Measurements from ENCODE around the gene TMEM222.

The TMEM222 gene

DNA sequence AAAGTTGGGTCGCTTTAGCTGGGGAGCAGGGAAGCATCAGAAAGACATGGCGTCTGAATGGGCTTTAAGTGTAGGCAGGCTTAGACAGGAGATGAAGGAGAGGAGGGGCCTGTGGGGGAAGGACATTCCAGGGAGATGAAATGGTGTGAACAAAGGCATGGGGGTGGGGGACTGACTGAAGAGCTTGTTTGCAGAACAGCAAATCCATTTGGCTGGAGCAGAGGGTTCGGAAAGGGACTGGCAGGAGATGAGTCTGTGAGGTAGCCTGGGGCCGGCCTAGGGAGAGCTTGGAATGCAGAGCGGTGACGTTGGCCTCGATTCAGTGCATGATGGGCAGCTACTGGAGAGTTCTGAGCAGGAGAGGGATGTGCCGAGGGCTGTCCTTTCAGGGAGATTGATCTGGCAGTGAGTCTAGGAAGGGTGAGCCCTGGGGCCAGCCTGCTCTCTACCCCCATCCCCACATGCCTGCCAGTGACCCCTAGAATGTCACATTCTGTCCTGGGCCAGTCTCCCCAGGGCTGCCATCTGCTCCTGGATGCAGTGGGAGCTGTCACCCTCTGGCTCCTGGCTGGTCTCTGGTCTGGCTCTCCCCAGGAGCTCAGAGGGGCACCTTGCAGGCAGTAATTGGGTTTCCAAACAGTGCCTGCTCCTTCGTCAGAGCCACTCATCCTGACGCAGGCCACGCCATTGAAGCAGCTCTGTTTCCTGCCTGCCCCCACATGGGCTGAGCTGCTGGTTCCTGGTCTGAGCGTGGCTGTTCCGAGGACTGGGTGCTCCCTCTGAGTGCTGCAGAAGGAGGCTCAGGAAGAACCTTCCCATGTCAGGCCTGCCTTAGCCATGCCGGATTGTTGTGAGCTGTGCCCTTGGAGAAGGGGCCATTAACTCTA, 22.3 kb upstream of the TMEM222 start:
- POLR2A ChIA-PET, result interaction anchor here (0.7 to 1.9 kb wide), 2 partner anchors 98 to 1745 kb away, joined by 3 to 6 read pairs; no protein-coding TSS in a partner anchor
- TF ChIP-seq CTCF (IDR thresholded peaks at IDR 0.05; ENCODE audit: control extremely low read depth, extremely low read depth, low read depth, missing control alignments), result no peak
- no peak for DNase-seq (ENCODE audit: extremely low spot score)
- CTCF ChIA-PET, result interaction anchor here (0.8 to 12.4 kb wide), 39 partner anchors 9 to 393 kb away, joined by 3 to 324 read pairs (median 6); partner anchors contain the start of genes AHDC1, CD164L2, GPR3 and MAP3K6

GRCh38 chr1:27300341-27301051, 21.5 kb upstream of the TMEM222 start:
- DNase-seq (ENCODE audit: extremely low spot score), result peak; percentile 90
- POLR2A ChIA-PET, result interaction anchor here (0.5 to 1.9 kb wide), 3 partner anchors 72 to 1744 kb away, joined by 3 to 6 read pairs (median 4); no protein-coding TSS in a partner anchor
- CTCF ChIA-PET, result interaction anchor here (0.7 to 12.4 kb wide), 46 partner anchors 10 to 777 kb away, joined by 3 to 324 read pairs (median 6); partner anchors contain the start of genes AHDC1, CD164L2, GPR3 and MAP3K6
- TF ChIP-seq CTCF (IDR thresholded peaks at IDR 0.05; ENCODE audit: control extremely low read depth, extremely low read depth, low read depth, missing control alignments), result peak; percentile 99

- no peak for TF ChIP-seq CTCF (IDR thresholded peaks at IDR 0.05; ENCODE audit: control extremely low read depth, extremely low read depth, low read depth, missing control alignments)
- POLR2A ChIA-PET, result interaction anchor here (0.5 to 1.9 kb wide), 2 partner anchors 71 to 97 kb away, joined by 4 to 6 read pairs; no protein-coding TSS in a partner anchor
- CTCF ChIA-PET, result interaction anchor here (0.7 to 12.4 kb wide), 36 partner anchors 10 to 776 kb away, joined by 3 to 324 read pairs (median 6); partner anchors contain the start of genes AHDC1, CD164L2, GPR3 and MAP3K6
- no peak for DNase-seq (ENCODE audit: extremely low spot score)
These were observed 20.9 kb upstream of the TMEM222 start for GRCh38 chr1:27301052-27301422.

DNA sequence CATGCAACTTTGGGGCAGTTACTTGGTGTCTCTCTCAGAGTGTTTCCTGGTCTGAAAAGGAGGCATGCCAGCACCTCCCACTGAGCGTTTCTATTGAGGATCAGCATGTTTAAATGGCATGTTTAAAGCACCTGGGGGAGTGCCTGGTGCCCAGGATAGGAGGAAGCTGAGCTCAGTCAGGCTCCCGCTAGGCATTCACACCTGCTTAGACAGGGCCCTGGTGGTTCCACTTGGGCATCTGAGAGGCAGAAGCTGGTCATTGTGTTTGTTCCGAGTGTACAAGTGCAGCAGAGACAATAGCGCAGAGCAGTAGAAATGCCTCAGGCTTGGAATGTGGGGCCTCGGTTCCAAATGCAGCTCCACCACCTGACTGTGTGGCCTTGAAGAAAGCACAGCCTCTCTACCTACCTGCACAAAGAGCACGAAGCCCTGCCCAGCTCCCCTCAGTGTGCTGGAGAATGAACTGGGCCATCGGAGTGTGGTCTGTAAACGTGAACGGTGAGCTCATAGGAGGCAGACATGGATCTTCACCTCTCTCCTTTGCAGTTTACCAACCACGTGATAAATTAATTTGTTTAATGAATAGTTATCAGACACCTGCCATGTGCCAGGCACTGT, 20.3 kb upstream of the TMEM222 start:
- ChIA-PET POLR2A (interaction anchor here (0.6 kb wide), 2 partner anchors 93 to 95 kb away, joined by 3 to 4 read pairs; no protein-coding TSS in a partner anchor), CTCF (interaction anchor here (0.9 to 12.4 kb wide), 26 partner anchors 10 to 368 kb away, joined by 3 to 324 read pairs (median 10); partner anchors contain the start of genes AHDC1, CD164L2, GPR3 and MAP3K6)
- no peak for DNase-seq (ENCODE audit: extremely low spot score)
- no peak for TF ChIP-seq CTCF (IDR thresholded peaks at IDR 0.05; ENCODE audit: control extremely low read depth, extremely low read depth, low read depth, missing control alignments)

GRCh38 chr1:27302612-27303011, 19.4 kb upstream of the TMEM222 start:
- POLR2A ChIA-PET, result no interaction called here
- no peak for DNase-seq (ENCODE audit: extremely low spot score)
- no peak for TF ChIP-seq CTCF (IDR thresholded peaks at IDR 0.05; ENCODE audit: control extremely low read depth, extremely low read depth, low read depth, missing control alignments)

More at GRCh38 chr1:27302612-27303011, 19.4 kb upstream of the TMEM222 start:
- CTCF ChIA-PET, result interaction anchor here (1.0 to 12.4 kb wide), 17 partner anchors 9 to 360 kb away, joined by 3 to 324 read pairs (median 37); partner anchors contain the start of genes AHDC1, CD164L2, GPR3 and MAP3K6

All from GM10248 (cell line).